ENCODE measurements around the gene MATR3. TPM values are rescaled to one million over a fixed set of nuclear protein-coding genes. Genes with fewer than 3 reads are reported as not detected.

The MATR3 gene
- polyA plus RNA-seq, 6 donors from 2014 or later: 370 to 439 (median 392) TPM

DNA sequence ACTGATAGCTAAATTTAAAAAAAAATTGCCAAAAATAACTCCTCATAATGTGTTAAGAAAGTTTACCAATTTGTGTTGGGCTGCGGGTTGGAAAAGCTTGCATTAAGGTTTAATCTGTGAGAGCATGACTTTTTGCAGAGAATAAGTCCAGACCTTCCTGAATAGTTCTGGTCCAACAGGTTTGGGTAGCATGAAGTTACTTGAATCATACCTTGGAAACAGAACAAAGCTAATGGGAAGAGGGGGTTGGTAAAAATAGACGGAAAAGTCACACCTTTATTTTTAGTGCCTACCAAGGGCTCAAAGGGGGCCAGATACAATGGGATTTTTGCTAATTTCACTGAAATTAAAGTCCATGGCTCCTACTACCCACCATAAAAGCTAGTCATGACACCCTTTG lies 17.1 kb upstream of the MATR3 start:
- Mint-ChIP-seq H3K9me3 (no peaks in the 10 kb centered on the region), H3K27ac (peak overlapping the region in 1 of 6 donors; percentile 74), H3K4me3 (peak overlapping the region in 2 of 8 donors; percentile 23 to 79), H3K36me3 (peaks cover 0 to 4% of the 10 kb centered on the region in 2 donors), H3K27me3 (no peaks in the 10 kb centered on the region), H3K4me1 (peaks cover 38 to 56% (median 46%) of the 10 kb centered on the region in 3 donors)
- ATAC-seq (ENCODE audit: low read depth in 2 of 2) (no peak), DNase-seq (no peak)

DNA sequence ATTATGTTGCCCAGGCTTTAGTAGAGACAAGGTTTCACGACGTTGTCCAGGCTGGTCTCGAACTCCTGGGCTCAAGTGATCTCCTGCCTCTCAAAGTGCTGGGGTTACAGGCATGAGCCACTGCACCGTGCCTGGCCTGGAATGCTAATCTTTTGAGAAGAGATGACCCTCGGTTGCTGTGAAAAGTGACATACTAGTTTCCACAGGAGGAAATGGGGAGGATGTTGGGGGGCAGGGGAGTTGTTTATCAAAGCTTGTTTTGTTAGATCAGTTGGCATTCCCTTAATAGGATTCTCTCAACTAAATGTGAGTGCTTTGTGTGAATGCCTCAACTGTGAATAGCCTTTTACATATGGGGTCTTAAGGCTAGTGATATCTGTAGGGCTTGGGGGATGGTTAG lies 16.4 kb upstream of the MATR3 start:
- peaks cover 38 to 52% (median 46%) of the 10 kb centered on the region in 3 donors for H3K4me1 Mint-ChIP-seq
- no peak for ATAC-seq (ENCODE audit: low read depth in 2 of 2)
- H3K9me3 Mint-ChIP-seq: no peaks in the 10 kb centered on the region
- H3K27me3 Mint-ChIP-seq: no peaks in the 10 kb centered on the region
- H3K4me3 Mint-ChIP-seq: peak overlapping the region in 1 of 8 donors; percentile 40
- peak overlapping the region in 2 of 6 donors; percentile 44 to 62 for H3K27ac Mint-ChIP-seq
- H3K36me3 Mint-ChIP-seq: peaks cover 0 to 4% of the 10 kb centered on the region in 2 donors
- DNase-seq: no peak

- H3K27ac Mint-ChIP-seq: peak overlapping the region in 1 of 6 donors; percentile 61
- peaks cover 4 to 8% of the 10 kb centered on the region in 2 donors for H3K36me3 Mint-ChIP-seq
- DNase-seq (no peak), ATAC-seq (ENCODE audit: low read depth in 2 of 2) (no peak)
- H3K4me1 Mint-ChIP-seq: peaks cover 24 to 37% (median 31%) of the 10 kb centered on the region in 3 donors
- no peaks in the 10 kb centered on the region for H3K27me3 Mint-ChIP-seq
- no peaks in the 10 kb centered on the region for H3K9me3 Mint-ChIP-seq
- no peak overlapping the region for H3K4me3 Mint-ChIP-seq
Observed at GRCh38 chr5:139278540-139279274, 14.8 kb upstream of the MATR3 start.

GRCh38 chr5:139282197-139282557 lies 11.4 kb upstream of the MATR3 start:
- no peaks in the 10 kb centered on the region for H3K9me3 Mint-ChIP-seq
- peaks cover 6 to 10% (median 7%) of the 10 kb centered on the region in 3 donors for H3K4me1 Mint-ChIP-seq
- ATAC-seq (ENCODE audit: low read depth in 2 of 2) (no peak), DNase-seq (no peak)
- H3K27ac Mint-ChIP-seq: no peak overlapping the region
- H3K36me3 Mint-ChIP-seq: peaks cover 16 to 19% of the 10 kb centered on the region in 2 donors
- H3K27me3 Mint-ChIP-seq: no peaks in the 10 kb centered on the region
- no peak overlapping the region for H3K4me3 Mint-ChIP-seq

DNA sequence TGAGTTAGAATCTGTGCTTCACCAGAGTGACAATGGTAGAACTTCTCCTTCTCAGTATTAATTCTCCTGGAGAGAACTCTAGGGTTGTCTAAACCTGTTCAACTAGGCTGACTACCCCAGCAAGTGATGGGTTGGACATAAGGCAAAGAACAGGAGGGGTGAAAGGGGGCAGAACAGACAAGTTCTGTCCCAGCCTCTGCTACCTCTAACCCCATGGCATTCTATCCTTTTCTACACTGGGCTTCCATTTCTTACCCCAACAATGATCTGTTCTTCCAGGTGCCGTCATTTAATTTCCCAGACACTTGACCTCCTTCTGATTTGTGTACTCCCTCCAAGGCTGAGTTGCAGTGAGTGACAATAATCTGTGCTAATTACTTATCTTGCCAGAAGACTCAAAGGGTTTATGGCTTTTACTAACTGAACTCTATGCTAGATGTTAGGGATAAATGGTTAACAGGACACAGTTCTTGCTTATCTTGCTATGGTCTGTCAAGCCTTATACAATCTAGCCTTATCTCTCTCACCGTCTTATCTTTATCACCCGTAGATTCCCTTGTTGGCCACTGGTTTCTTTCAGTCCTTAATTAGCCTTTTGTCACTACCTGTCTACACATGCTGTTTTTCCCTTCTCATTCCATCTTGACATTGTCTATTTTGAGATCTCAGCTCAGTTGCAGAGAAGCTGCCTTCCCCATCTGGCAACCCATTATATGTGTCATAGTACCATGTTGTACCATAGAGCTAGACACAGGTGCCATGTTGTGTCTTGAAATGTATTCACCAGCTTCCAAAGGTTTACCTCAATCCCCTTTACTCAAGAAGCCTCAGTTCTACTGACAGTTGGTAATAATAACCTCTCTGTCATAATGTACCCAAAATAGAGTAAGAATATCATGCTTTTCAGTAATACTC lies 10.0 kb upstream of the MATR3 start:
- Mint-ChIP-seq H3K36me3 (peaks cover 16 to 19% of the 10 kb centered on the region in 2 donors), H3K4me1 (peaks cover 0 to 6% (median 6%) of the 10 kb centered on the region in 3 donors)
- ATAC-seq (ENCODE audit: low read depth in 2 of 2): no peak

GRCh38 chr5:139284295-139284694 lies 9.2 kb upstream of the MATR3 start:
- H3K9me3 Mint-ChIP-seq: no peaks in the 10 kb centered on the region
- H3K4me3 Mint-ChIP-seq: no peak overlapping the region
- ATAC-seq (ENCODE audit: low read depth in 2 of 2) (no peak), DNase-seq (no peak)
- peaks cover 0 to 6% (median 4%) of the 10 kb centered on the region in 3 donors for H3K4me1 Mint-ChIP-seq
- H3K36me3 Mint-ChIP-seq: peaks cover 16 to 19% of the 10 kb centered on the region in 2 donors
- no peak overlapping the region for H3K27ac Mint-ChIP-seq
- no peaks in the 10 kb centered on the region for H3K27me3 Mint-ChIP-seq

More for the DNA sequence above, 10.0 kb upstream of the MATR3 start:
- no peaks in the 10 kb centered on the region for H3K27me3 Mint-ChIP-seq
- no peak overlapping the region for H3K4me3 Mint-ChIP-seq
- no peaks in the 10 kb centered on the region for H3K9me3 Mint-ChIP-seq
- DNase-seq: no peak
- peak overlapping the region in 1 of 6 donors; percentile 51 for H3K27ac Mint-ChIP-seq

- no peak for DNase-seq
- H3K36me3 Mint-ChIP-seq: peaks cover 12 to 19% of the 10 kb centered on the region in 2 donors
Observed at GRCh38 chr5:139285651-139286392, 7.7 kb upstream of the MATR3 start.

GRCh38 chr5:139287890-139288635 lies 5.5 kb upstream of the MATR3 start:
- Mint-ChIP-seq H3K27ac (peak overlapping the region in 3 of 6 donors; percentile 17 to 61 (median 49)), H3K36me3 (peaks cover 12 to 19% of the 10 kb centered on the region in 2 donors), H3K9me3 (no peaks in the 10 kb centered on the region), H3K4me1 (peaks cover 0 to 6% (median 5%) of the 10 kb centered on the region in 3 donors), H3K27me3 (no peaks in the 10 kb centered on the region), H3K4me3 (peak overlapping the region in 1 of 8 donors; percentile 14)
- peak; percentile 51 to 61 for ATAC-seq (ENCODE audit: low read depth in 2 of 2)
- no peak for DNase-seq

More at GRCh38 chr5:139285651-139286392, 7.7 kb upstream of the MATR3 start:
- H3K4me1 Mint-ChIP-seq: peaks cover 0 to 6% (median 2%) of the 10 kb centered on the region in 3 donors
- no peaks in the 10 kb centered on the region for H3K27me3 Mint-ChIP-seq
- no peak overlapping the region for H3K4me3 Mint-ChIP-seq
- no peaks in the 10 kb centered on the region for H3K9me3 Mint-ChIP-seq
- H3K27ac Mint-ChIP-seq: peak overlapping the region in 2 of 6 donors; percentile 34 to 80
- no peak for ATAC-seq (ENCODE audit: low read depth in 2 of 2)

DNA sequence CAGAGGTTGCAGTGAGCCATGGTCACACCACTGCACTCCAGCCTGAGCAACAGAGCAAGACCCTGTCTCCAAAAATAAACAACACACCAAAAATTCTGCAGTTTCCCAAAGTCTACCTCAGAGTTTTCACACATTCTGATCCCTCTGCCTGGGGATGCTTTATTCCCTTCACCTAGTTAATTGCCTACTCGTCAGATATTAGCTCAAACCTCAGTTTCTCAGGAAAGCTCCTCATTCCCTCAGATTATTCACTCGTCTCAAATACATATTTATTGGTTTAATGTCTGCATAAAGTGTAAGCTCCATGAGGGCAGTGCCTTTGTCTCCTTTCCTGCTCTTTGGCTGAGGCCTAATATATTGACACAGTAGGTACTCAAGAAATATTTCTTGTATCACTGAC lies 2.5 kb upstream of the MATR3 start:
- Mint-ChIP-seq H3K27ac (peak overlapping the region in 1 of 6 donors; percentile 74), H3K4me1 (peaks cover 16 to 23% (median 16%) of the 10 kb centered on the region in 3 donors), H3K36me3 (no peaks in the 10 kb centered on the region), H3K27me3 (no peaks in the 10 kb centered on the region), H3K4me3 (peak overlapping the region in 1 of 8 donors; percentile 66), H3K9me3 (no peaks in the 10 kb centered on the region)
- ATAC-seq (ENCODE audit: low read depth in 2 of 2) (no peak), DNase-seq (no peak)

DNA sequence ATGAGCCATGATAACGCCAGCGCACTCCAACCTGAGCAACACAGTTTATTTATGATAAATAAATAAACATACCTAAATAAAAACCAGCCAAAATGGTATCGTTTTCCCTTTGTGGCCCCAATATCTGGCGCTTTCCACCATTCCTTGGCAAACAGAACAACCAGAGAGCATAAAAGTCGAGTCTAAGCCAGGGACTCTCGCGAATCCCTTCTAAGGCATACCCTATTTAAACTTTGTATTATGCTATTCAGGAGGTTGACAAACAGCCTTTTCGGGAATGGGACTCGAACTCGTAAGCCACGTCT lies 386 bp upstream of the MATR3 start:
- H3K4me3 Mint-ChIP-seq: peak overlapping the region; percentile 96 to 100 (median 98)
- peak overlapping the region; percentile 98 to 99 (median 99) for H3K27ac Mint-ChIP-seq
- no peaks in the 10 kb centered on the region for H3K27me3 Mint-ChIP-seq
- no peak for DNase-seq
- ATAC-seq (ENCODE audit: low read depth in 2 of 2): peak; percentile 1 to 2
- H3K9me3 Mint-ChIP-seq: no peaks in the 10 kb centered on the region
- no peaks in the 10 kb centered on the region for H3K36me3 Mint-ChIP-seq
- peaks cover 33 to 41% (median 37%) of the 10 kb centered on the region in 3 donors for H3K4me1 Mint-ChIP-seq

DNA sequence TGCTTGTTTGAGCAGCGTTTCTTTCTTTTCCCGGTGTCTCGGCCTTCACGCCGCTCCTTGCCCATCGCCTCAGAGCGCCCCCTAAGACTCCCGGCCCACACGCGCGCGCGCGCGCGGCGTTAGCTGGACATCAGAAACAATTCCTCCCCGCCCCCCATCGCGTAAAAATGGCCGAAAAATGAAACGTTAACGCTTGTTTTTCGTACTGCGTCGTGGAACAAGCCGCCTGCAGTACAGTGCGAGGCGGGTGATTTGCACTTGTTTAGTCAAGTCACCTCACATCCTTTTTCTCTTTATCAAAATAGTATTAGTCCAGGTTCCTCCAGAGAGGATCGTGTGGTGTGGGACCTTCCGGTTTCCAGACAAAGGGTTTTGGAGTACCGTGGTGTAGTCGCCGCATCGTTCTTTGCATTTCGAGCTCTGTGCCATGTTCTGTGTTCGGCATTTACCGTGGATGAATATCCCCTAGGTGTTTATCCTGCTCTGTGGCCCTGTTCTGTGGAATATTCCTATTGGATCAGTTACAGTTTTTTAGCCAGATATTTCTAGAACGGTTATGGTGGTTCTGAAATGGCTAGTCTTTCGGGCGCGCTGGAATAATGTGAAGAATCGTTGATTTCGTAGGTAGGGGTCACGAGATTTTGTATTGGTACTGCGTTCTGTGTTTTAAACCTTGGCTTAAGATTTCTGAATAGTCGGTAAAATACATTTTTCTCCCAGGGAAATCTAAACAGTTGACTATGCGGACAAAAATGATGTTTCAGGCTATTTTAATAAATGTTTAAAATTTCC lies 1.0 kb downstream of the MATR3 start:
- H3K4me1 Mint-ChIP-seq: peaks cover 46 to 56% (median 51%) of the 10 kb centered on the region in 3 donors
- DNase-seq: peak; percentile 45
- no peaks in the 10 kb centered on the region for H3K36me3 Mint-ChIP-seq
- H3K27me3 Mint-ChIP-seq: no peaks in the 10 kb centered on the region
- peak overlapping the region; percentile 96 to 100 (median 98) for H3K4me3 Mint-ChIP-seq
- ATAC-seq (ENCODE audit: low read depth in 2 of 2): peak; percentile 18 to 19
- H3K9me3 Mint-ChIP-seq: no peaks in the 10 kb centered on the region
- H3K27ac Mint-ChIP-seq: peak overlapping the region; percentile 98 to 99 (median 99)
